ENCODE data around the gene GBE1.
"Not testable (repeated sequence)": the region's sequence is repeated elsewhere in the genome, so short reads cannot be mapped to it uniquely, and the experiment has no call there.

Gene GBE1

GRCh38 chr3:81531263-81531662 lies 230.2 kb downstream of the GBE1 start:
- DNase-seq (ENCODE audit: low spot score), result no peak

- no peak for DNase-seq (ENCODE audit: low spot score)
Measured at GRCh38 chr3:81530180-81530939, 231.1 kb downstream of the GBE1 start.

- DNase-seq (ENCODE audit: low spot score), result no peak
Measured at GRCh38 chr3:81521855-81522254, 239.6 kb downstream of the GBE1 start.

GRCh38 chr3:81518945-81519344 lies 242.5 kb downstream of the GBE1 start:
- no peak for DNase-seq (ENCODE audit: low spot score)

DNA sequence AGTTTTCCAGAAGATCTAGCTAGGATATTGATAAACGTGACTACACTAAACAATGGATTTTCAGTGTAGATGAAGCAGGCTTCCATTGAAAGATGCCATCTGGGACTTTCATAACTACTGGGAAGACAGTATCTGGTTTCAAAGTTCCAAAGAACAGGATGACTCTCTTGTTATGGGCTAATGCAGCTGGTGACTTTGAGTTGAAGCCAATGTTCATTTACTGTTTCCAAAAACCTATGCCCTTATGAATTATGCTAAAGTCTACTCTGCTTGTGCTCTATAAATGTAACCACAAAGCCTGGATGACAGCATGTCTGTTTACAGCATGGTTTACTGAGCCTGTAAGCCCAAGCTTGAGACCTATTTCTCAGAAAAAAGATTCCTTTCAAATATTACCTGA lies 245.4 kb downstream of the GBE1 start:
- no peak for DNase-seq (ENCODE audit: low spot score)

DNA sequence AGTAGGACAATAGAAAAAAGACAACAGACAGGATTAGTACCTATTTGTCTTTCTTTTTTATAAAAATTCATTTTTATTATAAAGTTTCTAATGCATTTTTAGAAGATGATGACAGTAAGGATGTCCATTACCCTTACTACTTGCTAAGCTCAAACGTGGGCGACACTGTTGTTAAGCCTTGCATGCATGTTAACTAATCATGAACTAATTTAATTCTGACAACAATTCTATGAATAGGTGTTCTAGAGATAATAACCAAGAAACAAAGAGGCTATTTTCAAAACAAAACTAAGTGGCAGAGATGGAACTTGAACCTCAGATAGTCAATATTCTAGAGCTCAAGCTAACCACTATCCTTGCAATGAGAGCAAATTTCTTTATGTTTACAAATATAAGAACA lies 247.9 kb downstream of the GBE1 start:
- no peak for DNase-seq (ENCODE audit: low spot score)

DNA sequence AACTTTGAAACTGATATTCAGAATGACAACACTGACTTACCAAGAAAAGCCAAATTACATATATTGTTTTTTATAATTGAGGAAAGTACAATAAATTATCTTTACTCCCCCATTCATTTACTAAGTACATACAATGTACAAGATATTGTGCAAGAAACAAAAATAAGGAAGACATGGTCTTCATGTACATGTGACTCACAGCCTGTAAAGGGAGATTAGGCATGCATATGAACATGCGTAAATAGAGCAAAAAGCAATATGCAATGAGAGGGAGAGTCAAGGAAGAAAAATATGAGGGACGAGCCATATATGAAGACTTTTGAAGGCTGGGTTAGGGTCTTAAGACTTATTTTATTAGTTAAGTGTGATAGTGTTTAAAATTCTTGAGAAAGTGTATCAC lies 258.4 kb downstream of the GBE1 start:
- no peak for DNase-seq (ENCODE audit: low spot score)

DNA sequence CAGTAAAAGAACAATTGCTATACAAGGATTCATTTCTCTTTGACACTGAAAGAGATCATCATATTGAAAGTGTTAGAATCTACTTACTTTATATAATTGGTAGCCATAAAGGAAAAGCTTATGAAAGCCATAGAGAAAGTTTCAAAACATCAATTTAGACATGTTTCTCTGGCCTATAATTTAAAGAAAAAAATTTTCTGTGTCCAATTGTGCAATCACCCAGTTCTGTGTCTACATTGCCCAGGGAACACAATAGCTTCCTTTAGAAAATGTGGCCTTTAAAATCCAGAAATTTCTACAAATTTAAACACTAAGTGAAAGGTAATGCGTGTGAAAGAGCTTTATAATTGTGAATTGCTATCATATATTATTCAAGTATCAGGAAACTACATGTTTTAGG lies 259.2 kb downstream of the GBE1 start:
- DNase-seq (ENCODE audit: low spot score), result no peak

DNA sequence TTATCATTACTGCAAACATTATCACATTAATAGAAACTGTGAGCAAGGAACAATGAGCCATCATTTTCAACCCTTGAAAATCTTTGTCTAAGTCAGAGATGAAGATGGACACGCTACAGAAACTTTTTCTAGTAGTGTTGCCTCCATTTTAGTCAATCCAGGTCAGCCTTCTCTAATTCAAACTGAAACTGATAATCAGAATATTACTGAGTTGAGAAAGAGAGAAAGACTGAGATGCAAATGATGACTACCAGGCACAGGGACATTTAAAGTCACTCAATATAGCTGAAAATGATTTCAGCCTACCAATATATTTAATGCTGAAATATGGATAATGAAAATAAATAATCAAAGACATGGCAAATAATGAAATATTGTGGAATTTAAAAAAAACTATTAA lies 261.4 kb downstream of the GBE1 start:
- DNase-seq (ENCODE audit: low spot score), result no peak

GRCh38 chr3:81497572-81498251 lies 263.7 kb downstream of the GBE1 start:
- no peak for DNase-seq (ENCODE audit: low spot score)

- DNase-seq (ENCODE audit: low spot score), result no peak
Measured at GRCh38 chr3:81496407-81497104, 264.9 kb downstream of the GBE1 start.

- DNase-seq (ENCODE audit: low spot score), result not testable (repeated sequence)
Measured at GRCh38 chr3:81492471-81492870, 269.0 kb downstream of the GBE1 start.

DNA sequence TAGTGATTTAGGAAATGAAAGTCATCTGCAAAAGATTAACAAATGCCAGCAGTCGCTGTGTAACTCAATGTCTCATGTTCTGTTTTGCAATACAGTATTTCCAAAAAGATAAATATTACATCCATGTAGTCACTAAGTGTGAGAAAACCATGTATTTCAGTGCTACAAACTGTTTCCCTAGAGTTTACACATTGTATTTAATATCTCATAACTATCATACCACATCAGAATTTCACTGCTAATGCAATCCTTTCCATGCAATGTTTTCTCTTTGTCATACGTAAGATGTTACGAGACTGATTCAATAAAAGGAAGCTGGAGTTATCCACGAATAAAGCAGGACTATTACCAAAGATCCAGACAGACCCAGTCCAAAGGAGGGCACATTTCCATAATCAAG lies 269.4 kb downstream of the GBE1 start:
- no peak for DNase-seq (ENCODE audit: low spot score)

GRCh38 chr3:81490541-81491288 lies 270.7 kb downstream of the GBE1 start:
- peak; percentile 74 for DNase-seq (ENCODE audit: low spot score)

DNA sequence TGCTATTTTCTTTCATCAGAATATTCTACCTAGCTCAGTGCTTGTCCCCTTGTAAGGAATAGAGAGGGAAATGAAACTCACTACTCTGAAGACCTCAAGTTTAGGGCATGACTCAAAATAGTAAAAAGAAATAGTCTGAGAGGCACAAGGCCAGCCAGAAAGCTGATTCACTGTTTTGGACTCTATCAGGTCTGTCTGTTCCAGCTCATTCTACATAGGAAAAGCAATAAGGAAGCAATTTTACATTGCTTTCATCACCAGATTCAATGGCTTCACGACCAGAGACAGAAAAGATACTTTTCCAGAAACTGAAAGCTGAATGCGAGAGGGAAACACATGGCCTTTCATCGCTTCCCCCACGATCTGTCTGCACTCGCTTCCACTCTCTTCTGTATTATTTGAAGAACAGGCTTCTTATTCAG lies 276.0 kb downstream of the GBE1 start:
- DNase-seq (ENCODE audit: low spot score), result no peak

GRCh38 chr3:81484520-81484919 lies 276.9 kb downstream of the GBE1 start:
- DNase-seq (ENCODE audit: low spot score), result no peak

DNA sequence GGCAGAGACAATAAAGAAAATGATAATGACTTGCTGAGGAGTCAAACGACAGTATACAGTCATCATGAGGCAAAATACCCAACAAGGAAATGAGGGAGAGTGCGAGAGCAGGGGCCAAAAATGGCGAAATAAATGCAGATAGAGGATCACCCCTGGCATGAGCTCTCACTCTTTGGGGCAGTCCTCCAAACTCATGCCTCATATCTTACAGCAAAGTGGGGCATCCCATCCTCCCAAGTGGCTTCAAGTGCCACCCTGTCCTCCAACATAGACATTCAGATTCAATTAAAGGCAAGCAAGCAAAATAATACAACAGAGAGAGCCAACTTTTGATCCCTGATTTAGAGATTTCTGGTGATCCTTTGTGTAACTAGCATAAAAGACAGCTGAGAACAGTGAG lies 278.4 kb downstream of the GBE1 start:
- no peak for DNase-seq (ENCODE audit: low spot score)

DNA sequence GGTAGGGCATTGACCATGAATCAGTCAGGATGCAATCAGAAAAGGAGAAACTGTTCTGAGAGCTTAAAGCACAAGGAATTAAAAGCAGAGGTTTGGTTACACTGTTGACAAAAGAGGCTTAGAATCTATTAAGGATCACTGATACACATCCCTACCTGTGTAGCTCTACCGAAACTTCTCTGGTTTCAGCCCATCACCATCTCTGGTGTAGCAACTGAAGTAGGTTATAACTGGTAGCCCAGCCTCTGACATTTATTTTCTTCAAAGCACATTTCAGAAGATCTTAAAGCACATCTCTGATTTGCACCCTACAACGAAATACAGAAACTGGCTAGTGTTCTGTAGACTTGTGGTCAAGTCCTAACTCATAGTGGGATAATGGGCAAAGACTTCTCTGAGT lies 283.7 kb downstream of the GBE1 start:
- no peak for DNase-seq (ENCODE audit: low spot score)

GRCh38 chr3:81476692-81477091 lies 284.8 kb downstream of the GBE1 start:
- DNase-seq (ENCODE audit: low spot score), result no peak

- no peak for DNase-seq (ENCODE audit: low spot score)
Measured at GRCh38 chr3:81472600-81473362, 288.7 kb downstream of the GBE1 start.

- DNase-seq (ENCODE audit: low spot score), result no peak
Measured at GRCh38 chr3:81470524-81471278, 290.7 kb downstream of the GBE1 start.

Measured in CD4-positive, alpha-beta T cell treated with Interleukin-2 at 100 ng/mL for 4 hours (primary cell).